ENCODE results near the gene GINS1. TPM values are rescaled to one million over a fixed set of nuclear protein-coding genes. Genes with fewer than 3 reads are reported as not detected.

The GINS1 gene
- total RNA-seq, 1 experiment from 2014 or later = 74.3 TPM

DNA sequence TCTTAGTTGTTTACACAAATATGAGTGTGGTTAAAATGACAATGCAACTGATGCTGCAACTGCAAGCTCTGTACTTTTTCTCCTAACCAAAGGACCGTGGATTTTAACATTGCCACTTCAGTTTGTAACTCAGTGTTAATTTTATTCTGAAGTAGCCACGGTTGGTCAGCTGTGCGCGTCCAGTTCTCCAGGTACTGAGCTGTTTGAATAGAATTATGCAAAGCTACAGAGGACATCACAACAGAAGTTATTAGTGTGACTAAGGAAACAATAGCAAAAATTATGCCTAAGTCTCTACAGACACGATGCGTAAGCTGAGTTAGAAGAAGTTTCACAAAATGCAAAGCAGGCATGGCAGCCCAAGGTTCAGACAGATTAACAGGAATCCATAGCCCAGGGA, 12.5 kb upstream of the GINS1 start:
- H3K4me1 Mint-ChIP-seq = peaks cover 5 to 10% of the 10 kb centered on the region in 2 experiments; a peak in 3 of 4 replicates
- Histone ChIP-seq H2BK5ac (ENCODE audit: insufficient read length, low read length) (no peak overlapping the region), H4K8ac (replicated peaks; ENCODE audit: insufficient read length, low read depth, low read length) (no peak overlapping the region), H3K23me2 (ENCODE audit: insufficient read length, low read depth, low read length, poor library complexity, severe bottlenecking) (no peaks in the 10 kb centered on the region), H3K9ac (ENCODE audit: extremely low read depth, insufficient read length, low read length) (no peak overlapping the region), H3K4me1 (ENCODE audit: insufficient read depth, low read length) (no peaks in the 10 kb centered on the region), H3T11ph (ENCODE audit: low read length) (no peak overlapping the region), H2BK120ac (ENCODE audit: low read depth, low read length, poor library complexity, severe bottlenecking) (no peak overlapping the region), H2AFZ (ENCODE audit: low read length) (no peak overlapping the region), H2AK5ac (ENCODE audit: insufficient read length, low read length) (no peak overlapping the region), H3K4ac (ENCODE audit: low read depth, low read length) (no peak overlapping the region), H3K27ac (ENCODE audit: insufficient read length, low read depth, low read length) (no peak overlapping the region), H3K79me2 (ENCODE audit: insufficient read depth, low read length) (no peaks in the 10 kb centered on the region), H4K20me1 (ENCODE audit: control insufficient read depth, insufficient read depth, insufficient read length) (no peaks in the 10 kb centered on the region), H3K56ac (ENCODE audit: insufficient read length, low read depth, low read length) (no peak overlapping the region), H2BK20ac (ENCODE audit: low read depth, low read length, poor library complexity, severe bottlenecking) (no peak overlapping the region), H3K23ac (ENCODE audit: insufficient read length, low read depth, low read length) (no peak overlapping the region), H3K14ac (ENCODE audit: insufficient read depth, low read length) (no peak overlapping the region), H4K5ac (ENCODE audit: insufficient read length, low read depth, low read length) (no peak overlapping the region), H2BK15ac (ENCODE audit: low read depth, low read length) (no peak overlapping the region), H3K4me2 (ENCODE audit: insufficient read depth, insufficient read length, low read length) (no peak overlapping the region), H3K9me3 (ENCODE audit: control insufficient read depth, low read depth, low read length) (no peaks in the 10 kb centered on the region), H4K91ac (ENCODE audit: insufficient read length, low read depth, low read length) (no peak overlapping the region), H3K79me1 (ENCODE audit: insufficient read depth, low read depth, low read length, poor library complexity, severe bottlenecking) (no peaks in the 10 kb centered on the region), H3K27me3 (ENCODE audit: insufficient read depth, low read length) (no peaks in the 10 kb centered on the region), H2BK12ac (ENCODE audit: insufficient read length, low read depth, low read length) (no peak overlapping the region), H3K18ac (ENCODE audit: insufficient read length, low read depth, low read length) (no peak overlapping the region)
- H3K36me3 Mint-ChIP-seq (ENCODE audit: insufficient read depth in 1 of 3, low read depth in 3 of 3) = peaks cover 0 to 5% (median 2%) of the 10 kb centered on the region in 3 experiments; a peak in 1 of 7 replicates
- no peak overlapping the region for H3K4me3 Mint-ChIP-seq
- no peak overlapping the region for H3K27ac Mint-ChIP-seq
- TF ChIP-seq, protein P1, sequence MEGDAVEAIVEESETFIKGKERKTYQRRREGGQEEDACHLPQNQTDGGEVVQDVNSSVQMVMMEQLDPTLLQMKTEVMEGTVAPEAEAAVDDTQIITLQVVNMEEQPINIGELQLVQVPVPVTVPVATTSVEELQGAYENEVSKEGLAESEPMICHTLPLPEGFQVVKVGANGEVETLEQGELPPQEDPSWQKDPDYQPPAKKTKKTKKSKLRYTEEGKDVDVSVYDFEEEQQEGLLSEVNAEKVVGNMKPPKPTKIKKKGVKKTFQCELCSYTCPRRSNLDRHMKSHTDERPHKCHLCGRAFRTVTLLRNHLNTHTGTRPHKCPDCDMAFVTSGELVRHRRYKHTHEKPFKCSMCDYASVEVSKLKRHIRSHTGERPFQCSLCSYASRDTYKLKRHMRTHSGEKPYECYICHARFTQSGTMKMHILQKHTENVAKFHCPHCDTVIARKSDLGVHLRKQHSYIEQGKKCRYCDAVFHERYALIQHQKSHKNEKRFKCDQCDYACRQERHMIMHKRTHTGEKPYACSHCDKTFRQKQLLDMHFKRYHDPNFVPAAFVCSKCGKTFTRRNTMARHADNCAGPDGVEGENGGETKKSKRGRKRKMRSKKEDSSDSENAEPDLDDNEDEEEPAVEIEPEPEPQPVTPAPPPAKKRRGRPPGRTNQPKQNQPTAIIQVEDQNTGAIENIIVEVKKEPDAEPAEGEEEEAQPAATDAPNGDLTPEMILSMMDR (conservative IDR thresholded peaks at IDR 0.05) = no peak
- no peaks in the 10 kb centered on the region for H3K27me3 Mint-ChIP-seq (ENCODE audit: low read depth)
- DNase-seq = no peak
- WGBS (ENCODE audit: extremely low coverage, insufficient read length, low lambda C conversion rate) = no CpG with 5 or more reads among the region's 6 CpGs
- no peaks in the 10 kb centered on the region; a peak in 1 of 5 replicates for H3K9me3 Mint-ChIP-seq
